Fibroblast of lung (primary cell): ENCODE measurements around the gene KCND1. TPM values are rescaled to one million over a fixed set of nuclear protein-coding genes. Genes with fewer than 3 reads are reported as not detected.
A peak's percentile ranks its signal among the peaks of the same experiment; 100 is the strongest.

ENCODE experiments used
- DNase-seq, 2 donors: peaks; one replicate each; pipeline versions ENCODE4 v3.0.0 to v3.0.0-alpha.2; 2010; ENCODE audit warnings: low read depth in 2 of 2
- H2AFZ ChIP-seq: 2 replicates; pipeline ENCODE4 v1.5.1; 2012; ENCODE audit warnings: low read length, control low read depth, inconsistent platforms
- H3K27ac ChIP-seq: 2 replicates; pipeline ENCODE4 v1.5.1; 2011; ENCODE audit warnings: low read length, control low read depth; ENCODE audit not compliant: insufficient read depth
- H3K27me3 ChIP-seq: 2 replicates; pipeline ENCODE4 v1.5.1; 2011; ENCODE audit warnings: mild to moderate bottlenecking, low read length; ENCODE audit not compliant: control insufficient read depth, insufficient read depth
- H3K36me3 ChIP-seq: 2 replicates; pipeline ENCODE4 v1.5.1; 2011; ENCODE audit warnings: low read length; ENCODE audit not compliant: control insufficient read depth, insufficient read depth
- H3K4me1 ChIP-seq: 2 replicates; pipeline ENCODE4 v1.5.1; 2011; ENCODE audit warnings: low read length; ENCODE audit not compliant: control insufficient read depth, insufficient read depth; ENCODE audit errors: extremely low read depth
- H3K4me2 ChIP-seq: 2 replicates; pipeline ENCODE4 v1.5.1; 2011; ENCODE audit warnings: low read length, control low read depth; ENCODE audit not compliant: insufficient read depth; ENCODE audit errors: extremely low read depth
- H3K4me3 ChIP-seq, 4 experiments: fragments of 200-600 bp in 1 of 4; sonication (generic) in 1 of 4; replicated peaks in 1 of 4; 2 replicates each; pipeline ENCODE4 v1.5.1; 2011 to 2016; ENCODE audit warnings: low read length in 4 of 4, low read depth in 3 of 4, mild to moderate bottlenecking in 3 of 4, control low read depth in 2 of 4, inconsistent platforms in 1 of 4, mixed read lengths in 1 of 4; ENCODE audit not compliant: insufficient read depth in 1 of 4; ENCODE audit errors: control extremely low read depth in 1 of 4
- H3K79me2 ChIP-seq: 2 replicates; pipeline ENCODE4 v1.5.1; 2012; ENCODE audit warnings: mild to moderate bottlenecking, low read length, inconsistent platforms; ENCODE audit not compliant: control insufficient read depth, insufficient read depth
- H3K9ac ChIP-seq: 2 replicates; pipeline ENCODE4 v1.5.1; 2011; ENCODE audit warnings: mild to moderate bottlenecking, low read length, control low read depth; ENCODE audit not compliant: insufficient read depth
- H3K9me3 ChIP-seq: 2 replicates; pipeline ENCODE4 v1.5.1; 2012; ENCODE audit warnings: low read depth, low read length; ENCODE audit not compliant: control insufficient read depth, insufficient read depth
- H4K20me1 ChIP-seq: 2 replicates; pipeline ENCODE4 v1.5.1; 2011; ENCODE audit warnings: low read length; ENCODE audit not compliant: control insufficient read depth, insufficient read depth; ENCODE audit errors: extremely low read depth
- CTCF ChIP-seq, 2 donors: IDR thresholded peaks in 1 of 2; conservative IDR thresholded peaks in 1 of 2; 1 replicate in 1 of 2; 2 replicates in 1 of 2; pipeline ENCODE4 v1.5.1; 2011 to 2012; ENCODE audit warnings: low read length in 2 of 2, control low read depth in 1 of 2, inconsistent platforms in 1 of 2, low read depth in 1 of 2, mild to moderate bottlenecking in 1 of 2
- EZH2 ChIP-seq: IDR thresholded peaks from 2 replicates; pipeline ENCODE4 v1.5.1; 2012; ENCODE audit warnings: low read length, control low read depth, mild to moderate bottlenecking; ENCODE audit errors: missing control alignments
- polyA plus RNA-seq, 2 donors: library from polyadenylated mRNA; depleted of rRNA in 1 of 2; stranded (reverse) in 1 of 2; unstranded in 1 of 2; fragments of >200 nt; gene quantifications; 2 replicates each; pipeline ENCODE4 v1.2.1, GENCODE V29; 2011 to 2012; ENCODE audit warnings: missing spikeins in 1 of 2
- total RNA-seq: library from RNA; depleted of rRNA; stranded (reverse); fragments of >200 nt; gene quantifications from 2 replicates; pipeline ENCODE4 v1.2.1, GENCODE V29; 2014

KCND1 gene
- total and polyA plus RNA-seq, 2 donors (not counting 1 experiment from before 2014, with no cell fraction given), result 0.41 to 1.3 TPM

- no peaks in the 10 kb centered on the region for H3K9me3 ChIP-seq
- peak within 1 kb of the TSS; percentile 76 to 92 (median 80) for H3K4me3 ChIP-seq
- H3K27ac ChIP-seq, result peak within 1 kb of the TSS; percentile 93
- no peaks in the 10 kb centered on the region for H3K4me1 ChIP-seq
- H4K20me1 ChIP-seq, result no peaks in the 10 kb centered on the region
- peak; percentile 63 to 77 for DNase-seq
- TF ChIP-seq EZH2, result no peak
- TF ChIP-seq CTCF (conservative IDR thresholded peaks at IDR 0.05 in 1 of 2, IDR thresholded peaks at IDR 0.05 in 1 of 2; ENCODE audit: low read depth in 1 of 2, low read length in 2 of 2), result no peak
- H2AFZ ChIP-seq, result peak within 1 kb of the TSS; percentile 27
- H3K27me3 ChIP-seq, result no peaks in the 10 kb centered on the region
- H3K79me2 ChIP-seq, result peaks cover 22% of the 10 kb centered on the region
- H3K9ac ChIP-seq, result peak within 1 kb of the TSS; percentile 84
- H3K4me2 ChIP-seq, result peak within 1 kb of the TSS; percentile 69
- no peaks in the 10 kb centered on the region for H3K36me3 ChIP-seq
Observed at GRCh38 chrX:48911412-48912182, 60.0 kb downstream of the KCND1 start, which contains the start of gene SLC35A2. Gene SLC35A2 (minus strand): TSS chrX:48911646. CDS start chrX:48911636, 10 bp downstream.

Other genes with a start within 250 kb of the KCND1 start
- gene GLOD5, start 210.1 kb downstream of the KCND1 start, total RNA-seq, result not detected in 2 replicates
- gene GLOD5, start 210.1 kb downstream of the KCND1 start, polyA plus RNA-seq, result not detected in 2 replicates
- not detected in 2 replicates for gene GATA1, start 185.3 kb downstream of the KCND1 start, total RNA-seq
- gene GATA1, start 185.3 kb downstream of the KCND1 start, polyA plus RNA-seq, result 0.07 TPM in 1 of 2 replicates, not detected in the other
- gene HDAC6, start 169.8 kb downstream of the KCND1 start, total RNA-seq, result 31.3 and 32.5 TPM in 2 replicates
- 18.0 and 20.0 TPM in 2 replicates for gene HDAC6, start 169.8 kb downstream of the KCND1 start, polyA plus RNA-seq
- gene ERAS, start 145.3 kb downstream of the KCND1 start, total RNA-seq, result not detected in 2 replicates
- 0.05 TPM in 1 of 2 replicates, not detected in the other for gene ERAS, start 145.3 kb downstream of the KCND1 start, polyA plus RNA-seq
- gene PCSK1N, start 136.2 kb downstream of the KCND1 start, total RNA-seq, result 0.17 and 0.51 TPM in 2 replicates
- 0.08 TPM in 1 of 2 replicates, not detected in the other for gene PCSK1N, start 136.2 kb downstream of the KCND1 start, polyA plus RNA-seq
- gene TIMM17B, start 74.1 kb downstream of the KCND1 start, total RNA-seq, result 22.3 and 32.0 TPM in 2 replicates
- gene TIMM17B, start 74.1 kb downstream of the KCND1 start, polyA plus RNA-seq, result 19.0 and 24.8 TPM in 2 replicates
- gene PQBP1, start 73.9 kb downstream of the KCND1 start, total RNA-seq, result 57.0 and 70.9 TPM in 2 replicates
- 41.1 and 57.0 TPM in 2 replicates for gene PQBP1, start 73.9 kb downstream of the KCND1 start, polyA plus RNA-seq
- 8.5 and 9.6 TPM in 2 replicates for gene SLC35A2, start 60.2 kb downstream of the KCND1 start, total RNA-seq
- 33.0 and 41.2 TPM in 2 replicates for gene SLC35A2, start 60.2 kb downstream of the KCND1 start, polyA plus RNA-seq
- gene PIM2, start 52.8 kb downstream of the KCND1 start, total RNA-seq, result 2.3 and 3.1 TPM in 2 replicates
- 3.7 and 5.0 TPM in 2 replicates for gene PIM2, start 52.8 kb downstream of the KCND1 start, polyA plus RNA-seq
- 23.6 and 33.0 TPM in 2 replicates for gene OTUD5, start 14.2 kb downstream of the KCND1 start, total RNA-seq
- 41.4 and 46.6 TPM in 2 replicates for gene OTUD5, start 14.2 kb downstream of the KCND1 start, polyA plus RNA-seq
- gene GRIPAP1, start 30.4 kb upstream of the KCND1 start, total RNA-seq, result 20.5 and 26.4 TPM in 2 replicates
- 18.5 and 18.6 TPM in 2 replicates for gene GRIPAP1, start 30.4 kb upstream of the KCND1 start, polyA plus RNA-seq
- 24.7 and 36.8 TPM in 2 replicates for gene TFE3, start 71.5 kb upstream of the KCND1 start, total RNA-seq
- 18.9 and 22.2 TPM in 2 replicates for gene TFE3, start 71.5 kb upstream of the KCND1 start, polyA plus RNA-seq
- gene CCDC120, start 87.2 kb upstream of the KCND1 start, total RNA-seq, result 0.51 and 0.66 TPM in 2 replicates
- gene CCDC120, start 87.2 kb upstream of the KCND1 start, polyA plus RNA-seq, result 0.52 and 0.55 TPM in 2 replicates
- gene PRAF2, start 102.2 kb upstream of the KCND1 start, total RNA-seq, result 6.4 and 11.9 TPM in 2 replicates
- gene PRAF2, start 102.2 kb upstream of the KCND1 start, polyA plus RNA-seq, result 33.1 and 33.5 TPM in 2 replicates
- 59.8 TPM in 2 replicates for gene WDR45, start 108.0 kb upstream of the KCND1 start, total RNA-seq
- 69.4 and 76.4 TPM in 2 replicates for gene WDR45, start 108.0 kb upstream of the KCND1 start, polyA plus RNA-seq
- gene GPKOW, start 151.9 kb upstream of the KCND1 start, total RNA-seq, result 15.7 and 19.8 TPM in 2 replicates
- gene GPKOW, start 151.9 kb upstream of the KCND1 start, polyA plus RNA-seq, result 20.2 and 21.0 TPM in 2 replicates
- 1.0 and 1.7 TPM in 2 replicates for gene MAGIX, start 190.9 kb upstream of the KCND1 start, total RNA-seq
- 0.34 and 0.40 TPM in 2 replicates for gene MAGIX, start 190.9 kb upstream of the KCND1 start, polyA plus RNA-seq
- gene PLP2, start 200.1 kb upstream of the KCND1 start, total RNA-seq, result 10.5 and 23.3 TPM in 2 replicates
- gene PLP2, start 200.1 kb upstream of the KCND1 start, polyA plus RNA-seq, result 212 and 317 TPM in 2 replicates
- 4.6 and 7.4 TPM in 2 replicates for gene PRICKLE3, start 214.5 kb upstream of the KCND1 start, total RNA-seq
- 2.7 and 3.5 TPM in 2 replicates for gene PRICKLE3, start 214.5 kb upstream of the KCND1 start, polyA plus RNA-seq
- gene SYP, start 228.3 kb upstream of the KCND1 start, total RNA-seq, result 0.17 and 0.26 TPM in 2 replicates
- gene SYP, start 228.3 kb upstream of the KCND1 start, polyA plus RNA-seq, result 0.08 and 0.15 TPM in 2 replicates